Astrocyte (in vitro differentiated cells and primary cell): ENCODE results near the gene MPZL1. TPM values are rescaled to one million over a fixed set of nuclear protein-coding genes. Genes with fewer than 3 reads are reported as not detected.
A peak's percentile ranks its signal among the peaks of the same experiment; 100 is the strongest.

Source experiments
- DNase-seq: peaks from one replicate; pipeline ENCODE4 v3.0.0-alpha.2; 2010; ENCODE audit warnings: low read depth
- FAIRE-seq: peaks from 2 replicates; lab custom pipeline; 2011; peaks lifted over from hg19 to GRCh38; lab: Jason Lieb, UNC
- H2AFZ ChIP-seq: 2 replicates; pipeline ENCODE4 v1.6.0; 2012; ENCODE audit warnings: low read depth, low read length, inconsistent platforms
- H3K27ac ChIP-seq: 2 replicates; pipeline ENCODE4 v1.5.1; 2011; ENCODE audit warnings: low read depth, low read length, inconsistent platforms
- H3K27me3 ChIP-seq: 2 replicates; pipeline ENCODE4 v1.6.0; 2011; ENCODE audit warnings: low read length, inconsistent platforms; ENCODE audit not compliant: insufficient read depth
- H3K36me3 ChIP-seq: 2 replicates; pipeline ENCODE4 v1.5.1; 2011; ENCODE audit warnings: low read length, inconsistent platforms; ENCODE audit not compliant: insufficient read depth
- H3K4me1 ChIP-seq: 2 replicates; pipeline ENCODE4 v1.5.1; 2011; ENCODE audit warnings: low read length, inconsistent platforms; ENCODE audit not compliant: insufficient read depth
- H3K4me2 ChIP-seq: 2 replicates; pipeline ENCODE4 v1.6.0; 2012; ENCODE audit warnings: low read length, inconsistent platforms
- H3K4me3 ChIP-seq: 2 replicates; pipeline ENCODE4 v1.5.1; 2011; ENCODE audit warnings: low read depth, mild to moderate bottlenecking, low read length, inconsistent platforms; ENCODE audit not compliant: insufficient read depth
- H3K79me2 ChIP-seq: 2 replicates; pipeline ENCODE4 v1.6.0; 2012; ENCODE audit warnings: mild to moderate bottlenecking, low read length, inconsistent platforms; ENCODE audit not compliant: insufficient read depth
- H3K9ac ChIP-seq: 2 replicates; pipeline ENCODE4 v1.6.0; 2012; ENCODE audit warnings: mild to moderate bottlenecking, low read length, inconsistent platforms
- H3K9me3 ChIP-seq: 2 replicates; pipeline ENCODE4 v1.5.1; 2012; ENCODE audit warnings: low read depth, mild to moderate bottlenecking, low read length, inconsistent platforms; ENCODE audit not compliant: insufficient read depth
- H4K20me1 ChIP-seq: 2 replicates; pipeline ENCODE4 v1.6.0; 2012; ENCODE audit warnings: low read length, inconsistent platforms; ENCODE audit not compliant: insufficient read depth
- H3K27ac Mint-ChIP-seq: one replicate; pipeline ENCODE4 v1.8.0; 2021; ENCODE audit warnings: mild to moderate bottlenecking, mixed read lengths; ENCODE audit not compliant: unreplicated experiment
- H3K27me3 Mint-ChIP-seq: one replicate; pipeline ENCODE4 v1.8.0; 2021; ENCODE audit warnings: low read depth, mixed read lengths; ENCODE audit not compliant: unreplicated experiment
- H3K36me3 Mint-ChIP-seq: one replicate; pipeline ENCODE4 v1.8.0; 2021; ENCODE audit warnings: low read depth, mixed read lengths; ENCODE audit not compliant: unreplicated experiment
- H3K4me1 Mint-ChIP-seq: one replicate; pipeline ENCODE4 v1.8.0; 2021; ENCODE audit warnings: low read depth, mixed read lengths; ENCODE audit not compliant: unreplicated experiment
- H3K4me3 Mint-ChIP-seq: one replicate; pipeline ENCODE4 v1.8.0; 2021; ENCODE audit warnings: mild to moderate bottlenecking, moderate library complexity, mixed read lengths; ENCODE audit not compliant: unreplicated experiment
- H3K9me3 Mint-ChIP-seq: one replicate; pipeline ENCODE4 v1.8.0; 2021; ENCODE audit warnings: mild to moderate bottlenecking, mixed read lengths; ENCODE audit not compliant: unreplicated experiment
- CTCF ChIP-seq: IDR thresholded peaks from 2 replicates; pipeline ENCODE4 v1.5.1; 2011; ENCODE audit warnings: low read depth, mild to moderate bottlenecking, inconsistent platforms, low read length, moderate library complexity; ENCODE audit not compliant: insufficient read depth
- EZH2 ChIP-seq: IDR thresholded peaks from 2 replicates; pipeline ENCODE4 v1.6.1; 2012; ENCODE audit warnings: mild to moderate bottlenecking, low read length, inconsistent platforms; ENCODE audit not compliant: insufficient read depth
- total RNA-seq: library from RNA; stranded (reverse); gene quantifications from 2 replicates; pipeline ENCODE4 v1.2.1, GENCODE V29; 2021

Gene MPZL1
- total RNA-seq, 1 donor from 2014 or later: 240 TPM

DNA sequence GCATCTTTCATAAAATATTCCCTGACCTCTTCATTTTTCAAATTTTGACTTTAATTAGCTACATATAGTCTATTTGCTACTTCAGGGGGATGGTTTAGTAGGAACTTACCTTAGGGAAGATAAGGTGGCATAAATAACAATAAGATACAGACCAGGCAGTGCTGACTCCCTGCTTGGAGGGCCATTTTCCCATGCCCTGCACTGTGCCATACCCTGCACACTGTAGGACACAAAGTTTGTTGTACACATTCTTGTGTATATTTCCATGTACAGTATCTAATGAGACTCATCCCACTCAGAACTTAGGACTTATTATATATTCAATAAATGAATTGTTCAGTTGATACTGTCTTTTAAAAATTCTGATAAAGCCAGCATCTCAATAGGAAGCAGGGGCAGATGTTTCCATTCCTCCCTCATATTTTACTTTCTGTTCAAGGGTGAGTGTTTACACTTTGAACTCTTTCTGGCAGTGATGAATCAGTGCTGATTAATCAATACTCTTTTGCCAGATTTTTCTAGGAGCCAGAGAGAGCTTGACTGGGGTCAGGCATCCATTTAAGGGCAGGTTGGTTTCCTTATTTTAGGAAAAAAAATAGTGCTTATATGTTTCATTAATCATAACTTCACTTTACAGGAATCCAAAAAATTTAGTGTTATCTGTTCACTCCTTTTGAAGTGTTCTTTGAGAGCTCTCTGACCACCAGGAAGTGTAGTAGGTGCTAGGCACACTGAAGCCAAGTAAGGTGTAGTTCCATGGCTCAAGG is 30.6 kb downstream of the MPZL1 start:
- Mint-ChIP-seq H3K9me3 (no peaks in the 10 kb centered on the region), H3K27ac (peak overlapping the region; percentile 59), H3K27me3 (no peaks in the 10 kb centered on the region), H3K4me1 (peaks cover 59% of the 10 kb centered on the region), H3K4me3 (no peak overlapping the region), H3K36me3 (peaks cover 2% of the 10 kb centered on the region)
- Histone ChIP-seq H3K79me2 (peaks cover 75% of the 10 kb centered on the region), H3K27ac (no peak overlapping the region), H2AFZ (no peak overlapping the region), H3K4me1 (peaks cover 13% of the 10 kb centered on the region), H3K36me3 (no peaks in the 10 kb centered on the region), H3K9me3 (no peaks in the 10 kb centered on the region), H3K9ac (no peak overlapping the region), H3K4me3 (no peak overlapping the region), H3K27me3 (no peaks in the 10 kb centered on the region), H4K20me1 (peaks cover 54% of the 10 kb centered on the region), H3K4me2 (peak overlapping the region; percentile 20)
- TF ChIP-seq CTCF (no peak), EZH2 (no peak)
- FAIRE-seq: no peak
- DNase-seq: peak; percentile 58

DNA sequence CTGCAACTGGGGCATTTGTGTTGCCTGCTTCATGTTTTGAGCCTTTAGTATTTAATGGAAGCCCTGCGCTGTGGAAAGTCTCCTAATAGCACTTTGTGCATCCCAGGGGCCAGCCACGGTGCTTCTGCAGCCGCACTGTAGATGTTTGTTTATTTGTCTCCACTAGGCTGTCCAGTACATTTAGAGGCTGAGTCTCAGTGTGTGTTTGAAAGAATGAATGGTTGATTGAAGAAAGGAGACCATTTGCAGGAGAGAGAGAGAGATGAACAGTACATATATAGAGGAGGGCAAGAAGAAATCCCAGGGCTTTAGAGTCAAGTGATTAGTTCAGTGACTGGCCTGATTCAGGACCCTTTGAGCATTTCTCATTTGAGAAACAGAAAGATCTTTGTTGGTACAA is 33.9 kb downstream of the MPZL1 start:
- Histone ChIP-seq H3K4me3 (no peak overlapping the region), H3K27ac (no peak overlapping the region), H3K79me2 (peaks cover 85% of the 10 kb centered on the region), H3K9ac (no peak overlapping the region), H3K4me1 (peaks cover 13% of the 10 kb centered on the region), H3K27me3 (no peaks in the 10 kb centered on the region), H3K4me2 (no peak overlapping the region), H4K20me1 (peaks cover 67% of the 10 kb centered on the region), H3K9me3 (no peaks in the 10 kb centered on the region), H2AFZ (no peak overlapping the region), H3K36me3 (no peaks in the 10 kb centered on the region)
- FAIRE-seq: no peak
- Mint-ChIP-seq H3K27me3 (no peaks in the 10 kb centered on the region), H3K9me3 (no peaks in the 10 kb centered on the region), H3K4me3 (no peak overlapping the region), H3K36me3 (peaks cover 6% of the 10 kb centered on the region), H3K27ac (no peak overlapping the region), H3K4me1 (peaks cover 50% of the 10 kb centered on the region)
- no peak for DNase-seq
- TF ChIP-seq EZH2 (no peak), CTCF (no peak)
